ENCODE data around the gene RPL14. TPM values are rescaled to one million over a fixed set of nuclear protein-coding genes. Genes with fewer than 3 reads are reported as not detected.

Gene RPL14
- total RNA-seq (1,000 to 10,000 TPM in 4 of 9 donors, 100 to 1,000 TPM in 5; 235 to 1,616 (median 673) TPM), polyA plus RNA-seq (1,000 to 10,000 TPM in 2 of 3 donors, 100 to 1,000 TPM in 1; 803 to 2,243 (median 2,022) TPM)
- long read RNA-seq, donor 1, full-length matches to known transcripts: 486 of 536 reads
- long read RNA-seq, donor 1, partial matches to known transcripts: 45 of 536 reads
- long read RNA-seq, donor 1, other reads (novel, unspliced or antisense): 5 of 536 reads
- long read RNA-seq, donor 2, full-length matches to known transcripts: 334 of 376 reads
- long read RNA-seq, donor 2, partial matches to known transcripts: 33 of 376 reads
- long read RNA-seq, donor 2, other reads (novel, unspliced or antisense): 9 of 376 reads
- long read RNA-seq, donor 3, full-length matches to known transcripts: 353 of 438 reads
- long read RNA-seq, donor 3, partial matches to known transcripts: 78 of 438 reads
- long read RNA-seq, donor 3, other reads (novel, unspliced or antisense): 7 of 438 reads
- long read RNA-seq, donor 4, full-length matches to known transcripts: 645 of 679 reads
- long read RNA-seq, donor 4, partial matches to known transcripts: 30 of 679 reads
- long read RNA-seq, donor 4, other reads (novel, unspliced or antisense): 4 of 679 reads
- long read RNA-seq, donor 5, full-length matches to known transcripts: 310 of 316 reads
- long read RNA-seq, donor 5, partial matches to known transcripts: 5 of 316 reads
- long read RNA-seq, donor 5, other reads (novel, unspliced or antisense): 1 of 316 reads
- long read RNA-seq, donor 6, full-length matches to known transcripts: 628 of 679 reads
- long read RNA-seq, donor 6, partial matches to known transcripts: 43 of 679 reads
- long read RNA-seq, donor 6, other reads (novel, unspliced or antisense): 8 of 679 reads
- long read RNA-seq, donor 7, full-length matches to known transcripts: 262 of 296 reads
- long read RNA-seq, donor 7, partial matches to known transcripts: 34 of 296 reads
- long read RNA-seq, donor 7, other reads (novel, unspliced or antisense): 0 of 296 reads
- long read RNA-seq, donor 8, full-length matches to known transcripts: 523 of 623 reads
- long read RNA-seq, donor 8, partial matches to known transcripts: 94 of 623 reads
- long read RNA-seq, donor 8, other reads (novel, unspliced or antisense): 6 of 623 reads
- long read RNA-seq, donor 9, full-length matches to known transcripts: 323 of 419 reads
- long read RNA-seq, donor 9, partial matches to known transcripts: 78 of 419 reads
- long read RNA-seq, donor 9, other reads (novel, unspliced or antisense): 18 of 419 reads
- long read RNA-seq, donor 10, full-length matches to known transcripts: 183 of 269 reads
- long read RNA-seq, donor 10, partial matches to known transcripts: 81 of 269 reads
- long read RNA-seq, donor 10, other reads (novel, unspliced or antisense): 5 of 269 reads

- no peaks in the 10 kb centered on the region for H3K9me3 ChIP-seq (replicated peaks in 1 of 3)
- H3K27ac ChIP-seq: peak within 1 kb of the TSS; percentile 51 to 94 (median 84)
- peaks cover 11 to 35% of the 10 kb centered on the region in 2 donors for H3K4me1 ChIP-seq (replicated peaks in 1 of 2)
- TF ChIP-seq POLR2A (IDR thresholded peaks at IDR 0.05): peak; percentile 88 to 96
- TF ChIP-seq, protein P1, sequence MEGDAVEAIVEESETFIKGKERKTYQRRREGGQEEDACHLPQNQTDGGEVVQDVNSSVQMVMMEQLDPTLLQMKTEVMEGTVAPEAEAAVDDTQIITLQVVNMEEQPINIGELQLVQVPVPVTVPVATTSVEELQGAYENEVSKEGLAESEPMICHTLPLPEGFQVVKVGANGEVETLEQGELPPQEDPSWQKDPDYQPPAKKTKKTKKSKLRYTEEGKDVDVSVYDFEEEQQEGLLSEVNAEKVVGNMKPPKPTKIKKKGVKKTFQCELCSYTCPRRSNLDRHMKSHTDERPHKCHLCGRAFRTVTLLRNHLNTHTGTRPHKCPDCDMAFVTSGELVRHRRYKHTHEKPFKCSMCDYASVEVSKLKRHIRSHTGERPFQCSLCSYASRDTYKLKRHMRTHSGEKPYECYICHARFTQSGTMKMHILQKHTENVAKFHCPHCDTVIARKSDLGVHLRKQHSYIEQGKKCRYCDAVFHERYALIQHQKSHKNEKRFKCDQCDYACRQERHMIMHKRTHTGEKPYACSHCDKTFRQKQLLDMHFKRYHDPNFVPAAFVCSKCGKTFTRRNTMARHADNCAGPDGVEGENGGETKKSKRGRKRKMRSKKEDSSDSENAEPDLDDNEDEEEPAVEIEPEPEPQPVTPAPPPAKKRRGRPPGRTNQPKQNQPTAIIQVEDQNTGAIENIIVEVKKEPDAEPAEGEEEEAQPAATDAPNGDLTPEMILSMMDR (IDR thresholded peaks at IDR 0.05): peak in 1 of 6 experiments; percentile 25
- H3K36me3 ChIP-seq (replicated peaks in 1 of 2): peaks cover 0 to 41% of the 10 kb centered on the region in 2 donors
- no peaks in the 10 kb centered on the region for H3K27me3 ChIP-seq
- DNase-seq: peak; percentile 94 to 99 (median 98)
- intact Hi-C loops (cut with DNase I): loop anchor here in 1 of 2 donors (10.0 kb wide), 1 partner anchor 58 kb away; no protein-coding TSS in a partner anchor
- 0 to 1% (median 1%) methylated on average over 12 to 79 of the region's 79 CpGs for WGBS, 4 donors
- H3K4me3 ChIP-seq: peak within 1 kb of the TSS; percentile 52 to 93 (median 70)
Measured at GRCh38 chr3:40456940-40457823, at the start of gene RPL14. Gene RPL14, plus strand, starts transcription at chr3:40457339. Its CDS starts 133 bp downstream, at chr3:40457472.

DNA sequence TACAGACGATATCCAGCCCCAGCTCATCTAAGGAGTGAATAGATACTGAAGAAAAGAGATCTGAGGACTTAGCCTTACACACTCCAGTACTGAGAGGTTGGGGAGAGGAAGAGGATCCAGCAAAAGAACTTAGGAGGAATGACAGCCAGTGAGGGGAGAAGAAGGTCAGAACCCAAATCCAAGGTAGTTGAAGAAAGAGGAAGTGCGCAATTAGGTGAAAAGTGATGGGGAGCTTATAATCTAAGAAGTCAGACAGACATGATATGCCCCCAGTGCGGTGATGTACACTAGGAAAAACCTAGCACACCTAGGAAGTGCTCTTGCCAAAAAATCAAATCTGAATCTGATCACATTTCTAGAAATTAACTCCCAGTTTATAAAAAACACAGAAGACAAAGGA is 49.5 kb upstream of the RPL14 start:
- DNase-seq: no peak
- H3K27ac ChIP-seq: no peak overlapping the region
- 74 to 83% (median 79%) methylated on average over 3 of the region's 3 CpGs for WGBS, 4 donors
- no peak for TF ChIP-seq POLR2A (IDR thresholded peaks at IDR 0.05)
- TF ChIP-seq, protein P1 (IDR thresholded peaks at IDR 0.05): no peak
- H3K36me3 ChIP-seq (replicated peaks in 1 of 2): no peaks in the 10 kb centered on the region
- intact Hi-C loops (cut with DNase I): no loop called here
- H3K27me3 ChIP-seq: no peaks in the 10 kb centered on the region
- no peaks in the 10 kb centered on the region for H3K9me3 ChIP-seq (replicated peaks in 1 of 3)
- no peaks in the 10 kb centered on the region for H3K4me1 ChIP-seq (replicated peaks in 1 of 2)
- H3K4me3 ChIP-seq: no peak overlapping the region

DNA sequence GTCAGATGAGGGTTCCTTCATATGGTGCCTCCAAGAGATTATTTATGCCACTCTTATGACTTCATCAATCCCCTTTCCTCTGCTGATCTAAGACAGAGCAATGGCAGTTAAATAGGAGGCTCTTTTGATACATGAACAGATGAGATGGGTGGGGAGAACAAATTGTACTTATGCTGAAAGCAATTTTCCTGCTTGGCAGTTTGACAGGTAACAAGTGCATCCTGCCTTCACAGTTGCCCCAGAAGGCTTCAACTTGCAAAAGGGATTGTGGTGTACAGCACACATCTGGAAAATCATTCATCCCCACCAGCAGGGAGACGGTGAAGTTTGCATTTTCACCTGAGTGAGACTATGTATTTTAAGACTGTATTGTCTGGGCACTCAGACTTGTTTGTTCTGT is 42.9 kb upstream of the RPL14 start:
- Histone ChIP-seq H3K4me3 (no peak overlapping the region), H3K9me3 (replicated peaks in 1 of 3) (no peaks in the 10 kb centered on the region), H3K4me1 (replicated peaks in 1 of 2) (no peaks in the 10 kb centered on the region), H3K36me3 (replicated peaks in 1 of 2) (no peaks in the 10 kb centered on the region), H3K27me3 (no peaks in the 10 kb centered on the region), H3K27ac (no peak overlapping the region)
- no peak for DNase-seq
- intact Hi-C loops (cut with DNase I): no loop called here
- 67 to 90% (median 88%) methylated on average over 1 of the region's 1 CpG for WGBS, 4 donors
- TF ChIP-seq POLR2A (IDR thresholded peaks at IDR 0.05): no peak
- TF ChIP-seq, protein P1 (IDR thresholded peaks at IDR 0.05): no peak

All from adrenal gland (tissue), 19 donors.